K562 (cell line): ENCODE measurements around the gene FAM168B. TPM values are rescaled to one million over a fixed set of nuclear protein-coding genes. Genes with fewer than 3 reads are reported as not detected.

ENCODE experiments used
- ATAC-seq: fragments of 200-7000 bp; cut with Tn5 transposase; 3 replicates; pipeline ENCODE4 v1.9.1; 2020; ENCODE audit warnings: moderate library complexity
- BruUV-seq: library from RNA; stranded (reverse); fragments of 400-500 nt; replicated peaks from 2 replicates; lab custom pipeline; 2021; lab: Mats Ljungman, UMichigan
- CTCF ChIA-PET: fragments of 300-600 bp; formaldehyde crosslinking; extraction: SDS; loops from one replicate; lab custom pipeline; 2021; ENCODE audit warnings: low intra/inter-chr PET ratio; lab: Yijun Ruan, JAX
- POLR2A ChIA-PET: fragments of 300-600, 350-650 bp; sonication (Branson Sonifier 250); formaldehyde crosslinking; extraction: SDS; loops from one replicate; lab custom pipeline; 2021; ENCODE audit warnings: antibody characterized with exemption, inconsistent platforms; lab: Yijun Ruan, JAX
- DNase-seq, 4 experiments: peaks; one replicate each; pipeline versions ENCODE4 v3.0.0 to v3.0.0-alpha.2; 2011 to 2018; ENCODE audit warnings: low spot score in 3 of 4, mixed read lengths in 3 of 4; ENCODE audit errors: extremely low read depth in 1 of 4
- FAIRE-seq: peaks from 2 replicates; lab custom pipeline; 2011; peaks lifted over from hg19 to GRCh38; lab: Jason Lieb, UNC
- H2AFZ ChIP-seq: 2 replicates; pipeline ENCODE4 v1.6.0; 2011; ENCODE audit warnings: low read depth, low read length, control low read depth, inconsistent platforms
- H3K27ac ChIP-seq: fragments of 200-600 bp; 3 replicates; pipeline ENCODE4 v1.8.0; 2011; ENCODE audit warnings: low read depth, mild to moderate bottlenecking, control low read depth, inconsistent platforms, low read length, moderate library complexity, mixed read lengths; ENCODE audit errors: extremely low read depth
- H3K27me3 ChIP-seq, 2 experiments: fragments of 300-600 bp in 1 of 2; 2 replicates in 1 of 2; 3 replicates in 1 of 2; pipeline versions ENCODE4 v1.6.0 to v1.8.0; 2011; ENCODE audit warnings: inconsistent platforms in 2 of 2, low read length in 2 of 2, mild to moderate bottlenecking in 1 of 2, mixed read lengths in 1 of 2, moderate library complexity in 1 of 2; ENCODE audit not compliant: control insufficient read depth in 2 of 2, insufficient read depth in 2 of 2
- H3K36me3 ChIP-seq: fragments of 300-600 bp; 3 replicates; pipeline ENCODE4 v1.8.0; 2011; ENCODE audit warnings: mild to moderate bottlenecking, low read length, inconsistent platforms; ENCODE audit not compliant: control insufficient read depth, insufficient read depth
- H3K4me1 ChIP-seq, 2 experiments: fragments of 200-600 bp in 1 of 2; replicated peaks in 1 of 2; 2 replicates in 1 of 2; 3 replicates in 1 of 2; pipeline versions ENCODE4 v1.5.1 to v1.8.0; 2011; ENCODE audit warnings: inconsistent platforms in 2 of 2, low read length in 2 of 2, mild to moderate bottlenecking in 1 of 2, mixed read lengths in 1 of 2, moderate library complexity in 1 of 2; ENCODE audit not compliant: control insufficient read depth in 2 of 2, insufficient read depth in 2 of 2
- H3K4me2 ChIP-seq: 2 replicates; pipeline ENCODE4 v1.6.1; 2011; ENCODE audit warnings: low read length, control low read depth, inconsistent platforms, mixed read lengths; ENCODE audit not compliant: insufficient read depth
- H3K4me3 ChIP-seq: fragments of 200-600 bp; sonication (generic), shearing (Covaris generic); 2 replicates; pipeline ENCODE4 v1.5.1; 2016; ENCODE audit warnings: control low read depth, inconsistent platforms
- H3K79me2 ChIP-seq: fragments of 200-600 bp; 3 replicates; pipeline ENCODE4 v1.8.0; 2011; ENCODE audit warnings: low read length, inconsistent platforms; ENCODE audit not compliant: control insufficient read depth, insufficient read depth
- H3K9ac ChIP-seq, 2 experiments: 2 replicates each; pipeline versions ENCODE4 v1.6.0 to v1.6.1; 2011; ENCODE audit warnings: low read depth in 2 of 2, low read length in 2 of 2, control low read depth in 1 of 2, inconsistent platforms in 1 of 2, mild to moderate bottlenecking in 1 of 2, mixed read lengths in 1 of 2; ENCODE audit not compliant: insufficient read depth in 1 of 2
- H3K9me1 ChIP-seq: one replicate; pipeline ENCODE4 v1.6.0; 2011; ENCODE audit warnings: inconsistent platforms, mild to moderate bottlenecking, low read length, moderate library complexity; ENCODE audit not compliant: control insufficient read depth, insufficient read depth
- H3K9me3 ChIP-seq: replicated peaks from 2 replicates; pipeline ENCODE4 v1.5.1; 2011; ENCODE audit warnings: low read depth, low read length, inconsistent platforms; ENCODE audit not compliant: control insufficient read depth, insufficient read depth
- H4K20me1 ChIP-seq: replicated peaks from 2 replicates; pipeline ENCODE4 v1.6.1; 2011; ENCODE audit warnings: low read length, inconsistent platforms, mixed read lengths; ENCODE audit not compliant: control insufficient read depth, insufficient read depth
- EGR1 ChIP-seq: fragments of 450-650 bp; conservative IDR thresholded peaks from 2 replicates; pipeline ENCODE4 v1.6.1; 2017; ENCODE audit warnings: mild to moderate bottlenecking
- FIP1L1 ChIP-seq: fragments of 200-400 bp; formaldehyde crosslinking; IDR thresholded peaks from 2 replicates; pipeline ENCODE4 v1.6.1; 2018; ENCODE audit warnings: mild to moderate bottlenecking, low read depth, low read length; ENCODE audit not compliant: poor library complexity, severe bottlenecking
- HNRNPLL ChIP-seq: fragments of 200-400 bp; formaldehyde crosslinking; IDR thresholded peaks from 2 replicates; pipeline ENCODE4 v1.6.1; 2017; ENCODE audit warnings: low read length, low read depth, mild to moderate bottlenecking; ENCODE audit not compliant: poor library complexity, severe bottlenecking
- RBM22 ChIP-seq: fragments of 200-400 bp; formaldehyde crosslinking; IDR thresholded peaks from 2 replicates; pipeline ENCODE4 v1.6.1; 2018; ENCODE audit warnings: low read length, low read depth; ENCODE audit not compliant: poor library complexity, severe bottlenecking
- WGBS: fragments of 100-300 bp; shearing (Covaris generic); methylation state at CpG from one replicate; pipeline ENCODE4 v1.1.6; 2016; ENCODE audit warnings: low coverage, mixed read lengths; ENCODE audit not compliant: insufficient coverage; ENCODE audit errors: missing lambda C conversion rate; 5-methylcytosine and 5-hydroxymethylcytosine counted together
- in situ Hi-C: fragments of 300-500 bp; cut with MboI; formaldehyde crosslinking; loops from 4 replicates; pipeline ENCODE4 v1.15.0; 2018; ENCODE audit warnings: inconsistent platforms, mixed read lengths
- intact Hi-C: fragments of 100-400 bp; cut with micrococcal nuclease; formaldehyde crosslinking; loops from 2 replicates; pipeline ENCODE4 v1.14.2; 2022
- polyA plus RNA-seq, 8 experiments: library from polyadenylated mRNA; depleted of rRNA in 4 of 8; stranded (reverse) in 5 of 8; unstranded in 3 of 8; fragments of >200 nt; fragmentation: Nextera tagmentation in 2 of 8; fragmentation: Illumina TruSeq in 1 of 8; extraction: Ambion mirVana in 2 of 8; extraction: Trizol in 1 of 8; gene quantifications; 2 replicates each; pipeline versions ENCODE4 v1.2.1 to v1.2.3, GENCODE V29; 2011 to 2014; ENCODE audit warnings: inconsistent platforms in 1 of 8, missing spikeins in 1 of 8
- total RNA-seq, 7 experiments: library from RNA; depleted of rRNA in 6 of 7; stranded (reverse); fragments of >200 nt in 6 of 7; fragmentation: Illumina TruSeq in 2 of 7; extraction: Trizol in 2 of 7; gene quantifications; 2 replicates each; pipeline versions ENCODE4 v1.2.1 to v1.2.3, GENCODE V29; 2011 to 2021; ENCODE audit warnings: low replicate concordance in 1 of 7
- TF ChIP-seq, protein P1 (sequence below): fragments of 250-450 bp; sonication (Bioruptor Pico); IDR thresholded peaks from 2 replicates; pipeline ENCODE4 v1.5.0; 2021; ENCODE audit warnings: mild to moderate bottlenecking, moderate library complexity

Gene FAM168B
- total and polyA plus RNA-seq, 9 of the 15 experiments (the other 6 are each of a cell fraction or from before 2014, with no cell fraction given), result 3.3 to 76.0 (median 46.1) TPM

DNA sequence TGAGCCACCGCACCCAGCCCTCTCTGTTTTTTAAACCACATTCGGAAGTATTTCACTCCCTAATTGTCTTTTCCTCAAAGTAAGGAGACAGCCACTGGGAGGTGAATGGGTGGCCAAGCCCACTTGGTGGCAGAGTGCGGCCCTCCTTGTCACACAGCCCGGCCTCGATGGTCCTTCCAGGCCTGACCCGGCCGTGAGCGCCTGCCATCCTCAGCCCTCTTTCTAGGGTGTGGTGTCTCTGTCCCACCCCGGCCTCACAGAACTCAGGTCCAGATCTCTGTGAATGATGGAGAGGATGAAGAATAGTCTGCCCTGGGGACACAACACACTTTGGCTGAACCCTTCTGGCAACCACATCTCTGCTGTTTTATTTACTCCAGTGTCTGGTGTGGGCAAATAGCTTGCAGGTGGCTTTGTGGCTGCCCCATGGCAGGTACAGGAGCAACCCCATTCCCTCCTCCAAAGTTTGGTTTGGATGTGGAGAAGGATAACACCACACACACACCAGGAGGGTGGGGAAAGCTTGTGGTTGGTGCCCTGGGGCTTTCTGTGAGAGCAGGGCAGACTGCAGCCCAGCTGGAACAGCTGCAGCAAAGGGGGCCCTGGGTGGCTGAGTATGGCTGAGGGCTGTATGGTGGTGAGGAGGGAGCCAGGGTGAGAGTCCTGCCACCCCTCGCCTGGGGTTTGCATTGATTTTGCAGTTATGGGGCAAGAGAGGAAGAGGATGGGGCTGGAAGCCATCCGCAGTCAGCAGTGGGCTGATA is 88.6 kb downstream of the FAM168B start:
- no TSS peak for BruUV-seq
- no peak for DNase-seq
- WGBS, result 2% methylated on average over 11 of the region's 11 CpGs
- no peak overlapping the region for H2AFZ ChIP-seq
- no peaks in the 10 kb centered on the region for H3K79me2 ChIP-seq
- H4K20me1 ChIP-seq, result no peaks in the 10 kb centered on the region
- POLR2A ChIA-PET, result interaction anchor here (0.6 to 1.5 kb wide), 3 partner anchors 9 to 37 kb away, joined by 3 to 4 read pairs (median 3); no protein-coding TSS in a partner anchor
- no peaks in the 10 kb centered on the region for H3K4me1 ChIP-seq
- no peak for ATAC-seq
- intact Hi-C loops (loop anchor here (10.0 kb wide), 1 partner anchor 390 kb away; no protein-coding TSS in a partner anchor), in situ Hi-C loops (no loop called here)
- no peak overlapping the region for H3K4me2 ChIP-seq
- H3K36me3 ChIP-seq, result no peaks in the 10 kb centered on the region
- H3K4me3 ChIP-seq, result no peak overlapping the region
- no peak overlapping the region for H3K9ac ChIP-seq
- TF ChIP-seq EGR1, result no peak
- TF ChIP-seq, protein P1, sequence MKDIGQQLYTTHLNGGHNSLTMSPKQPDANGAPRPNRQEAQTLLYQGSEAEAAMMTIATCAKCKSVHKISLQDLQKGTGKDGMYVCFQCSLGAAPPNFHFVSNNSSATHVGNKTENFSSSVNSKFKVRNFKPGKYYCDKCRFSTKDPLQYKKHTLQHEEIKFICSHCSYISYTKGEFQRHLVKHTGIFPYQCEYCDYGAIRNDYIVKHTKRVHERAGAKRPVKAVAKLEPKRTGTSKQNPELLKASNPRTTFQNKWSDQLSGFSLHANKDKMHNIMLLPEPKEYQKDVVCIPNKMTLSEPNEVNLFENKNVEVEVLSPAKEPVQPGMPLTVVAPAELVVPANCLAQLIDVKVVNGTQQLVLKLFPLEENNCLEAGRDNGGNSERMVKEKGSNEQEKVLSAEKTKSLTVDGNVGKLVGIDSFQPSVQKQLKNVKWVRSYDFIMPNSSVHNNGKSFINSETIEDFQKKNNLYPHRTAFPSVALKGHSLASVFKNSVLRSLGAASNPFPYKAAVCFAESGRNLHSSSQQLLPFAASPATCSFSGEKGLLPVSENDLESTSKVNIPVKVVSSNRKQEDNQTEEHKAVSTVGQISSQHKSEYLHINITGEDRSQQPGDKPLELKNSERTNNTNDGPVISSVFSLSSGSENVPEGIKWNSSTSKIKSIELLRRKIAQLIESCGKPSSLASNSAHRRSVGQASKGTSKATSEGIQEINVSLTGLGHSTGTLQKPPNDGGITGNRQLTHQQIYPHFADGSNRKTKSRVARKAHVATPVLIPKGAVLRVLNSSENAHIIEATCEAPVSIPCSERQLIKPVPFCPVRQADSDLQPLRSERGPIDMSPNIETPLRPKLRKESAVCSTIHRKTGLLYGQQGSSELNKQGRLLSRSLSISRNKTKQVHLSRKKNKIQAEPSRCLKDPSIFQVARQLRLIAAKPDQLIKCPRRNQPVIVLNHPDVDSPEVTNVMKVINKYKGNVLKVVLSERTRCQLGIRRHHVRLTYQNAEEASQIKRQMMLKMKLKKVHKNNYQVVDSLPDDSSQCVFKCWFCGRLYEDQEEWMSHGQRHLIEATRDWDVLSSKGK (CRISPR knock-in tag), result no peak
- no peak for TF ChIP-seq FIP1L1
- TF ChIP-seq RBM22, result no peak
- no peak for TF ChIP-seq HNRNPLL
- FAIRE-seq, result no peak
- H3K27ac ChIP-seq, result no peak overlapping the region
- no peaks in the 10 kb centered on the region for H3K9me1 ChIP-seq
- CTCF ChIA-PET, result no interaction called here
- no peaks in the 10 kb centered on the region for H3K9me3 ChIP-seq
- H3K27me3 ChIP-seq, result peaks cover 40 to 52% of the 10 kb centered on the region in 2 experiments
